ENCODE data around the gene KLF7. TPM values are rescaled to one million over a fixed set of nuclear protein-coding genes. Genes with fewer than 3 reads are reported as not detected.

KLF7 gene
- total RNA-seq, 1 experiment from 2014 or later, result 32.2 TPM

DNA sequence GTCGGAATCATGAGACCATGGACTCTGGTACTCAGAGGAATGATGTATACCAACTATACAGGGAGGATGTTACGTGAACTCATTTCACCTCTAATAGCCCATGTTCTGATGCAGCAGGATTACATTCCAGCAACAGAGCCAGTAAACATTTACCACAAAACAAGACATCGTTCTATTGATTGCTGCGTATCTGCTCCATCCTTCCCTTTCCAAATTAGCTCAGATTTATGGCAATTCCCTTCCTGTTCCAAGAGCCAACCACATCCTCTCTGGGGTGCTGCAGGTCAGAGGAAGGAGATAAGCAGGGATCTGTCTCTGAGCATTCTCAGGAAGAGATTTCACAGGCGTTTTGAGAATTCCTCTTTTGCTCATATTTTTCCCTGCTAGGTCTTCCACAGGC is 98.3 kb downstream of the KLF7 start:
- H3K4ac ChIP-seq (ENCODE audit: low read depth, low read length), result no peak overlapping the region
- Mint-ChIP-seq H3K36me3 (ENCODE audit: insufficient read depth in 1 of 3, low read depth in 3 of 3) (no peaks in the 10 kb centered on the region), H3K9me3 (no peaks in the 10 kb centered on the region), H3K4me1 (peaks cover 13 to 16% of the 10 kb centered on the region in 2 experiments), H3K27me3 (ENCODE audit: low read depth) (no peaks in the 10 kb centered on the region), H3K4me3 (no peak overlapping the region), H3K27ac (no peak overlapping the region)
- no peaks in the 10 kb centered on the region for H3K27me3 ChIP-seq (ENCODE audit: insufficient read depth, low read length)
- no peak overlapping the region for H2BK5ac ChIP-seq (ENCODE audit: insufficient read length, low read length)
- WGBS (ENCODE audit: extremely low coverage, insufficient read length, low lambda C conversion rate), result no CpG with 5 or more reads among the region's 5 CpGs
- H3K23me2 ChIP-seq (ENCODE audit: insufficient read length, low read depth, low read length, poor library complexity, severe bottlenecking), result no peaks in the 10 kb centered on the region
- no peaks in the 10 kb centered on the region for H3K4me1 ChIP-seq (ENCODE audit: insufficient read depth, low read length)
- no peak overlapping the region for H4K91ac ChIP-seq (ENCODE audit: insufficient read length, low read depth, low read length)
- H4K8ac ChIP-seq (replicated peaks; ENCODE audit: insufficient read length, low read depth, low read length), result no peak overlapping the region
- no peak overlapping the region for H2BK15ac ChIP-seq (ENCODE audit: low read depth, low read length)
- no peaks in the 10 kb centered on the region for H3K79me2 ChIP-seq (ENCODE audit: insufficient read depth, low read length)
- H2BK12ac ChIP-seq (ENCODE audit: insufficient read length, low read depth, low read length), result no peak overlapping the region
- no peak overlapping the region for H3K23ac ChIP-seq (ENCODE audit: insufficient read length, low read depth, low read length)
- H2AK5ac ChIP-seq (ENCODE audit: insufficient read length, low read length), result no peak overlapping the region
- no peak overlapping the region for H3T11ph ChIP-seq (ENCODE audit: low read length)
- no peaks in the 10 kb centered on the region for H3K9me3 ChIP-seq (ENCODE audit: control insufficient read depth, low read depth, low read length)
- no peak overlapping the region for H3K18ac ChIP-seq (ENCODE audit: insufficient read length, low read depth, low read length)
- H4K20me1 ChIP-seq (ENCODE audit: control insufficient read depth, insufficient read depth, insufficient read length), result no peaks in the 10 kb centered on the region
- no peak overlapping the region for H4K5ac ChIP-seq (ENCODE audit: insufficient read length, low read depth, low read length)
- DNase-seq, result no peak
- H2BK120ac ChIP-seq (ENCODE audit: low read depth, low read length, poor library complexity, severe bottlenecking), result no peak overlapping the region
- H2BK20ac ChIP-seq (ENCODE audit: low read depth, low read length, poor library complexity, severe bottlenecking), result no peak overlapping the region
- H2AFZ ChIP-seq (ENCODE audit: low read length), result no peak overlapping the region
- no peak overlapping the region for H3K27ac ChIP-seq (ENCODE audit: insufficient read length, low read depth, low read length)
- no peak overlapping the region for H3K14ac ChIP-seq (ENCODE audit: insufficient read depth, low read length)
- TF ChIP-seq, protein P1, sequence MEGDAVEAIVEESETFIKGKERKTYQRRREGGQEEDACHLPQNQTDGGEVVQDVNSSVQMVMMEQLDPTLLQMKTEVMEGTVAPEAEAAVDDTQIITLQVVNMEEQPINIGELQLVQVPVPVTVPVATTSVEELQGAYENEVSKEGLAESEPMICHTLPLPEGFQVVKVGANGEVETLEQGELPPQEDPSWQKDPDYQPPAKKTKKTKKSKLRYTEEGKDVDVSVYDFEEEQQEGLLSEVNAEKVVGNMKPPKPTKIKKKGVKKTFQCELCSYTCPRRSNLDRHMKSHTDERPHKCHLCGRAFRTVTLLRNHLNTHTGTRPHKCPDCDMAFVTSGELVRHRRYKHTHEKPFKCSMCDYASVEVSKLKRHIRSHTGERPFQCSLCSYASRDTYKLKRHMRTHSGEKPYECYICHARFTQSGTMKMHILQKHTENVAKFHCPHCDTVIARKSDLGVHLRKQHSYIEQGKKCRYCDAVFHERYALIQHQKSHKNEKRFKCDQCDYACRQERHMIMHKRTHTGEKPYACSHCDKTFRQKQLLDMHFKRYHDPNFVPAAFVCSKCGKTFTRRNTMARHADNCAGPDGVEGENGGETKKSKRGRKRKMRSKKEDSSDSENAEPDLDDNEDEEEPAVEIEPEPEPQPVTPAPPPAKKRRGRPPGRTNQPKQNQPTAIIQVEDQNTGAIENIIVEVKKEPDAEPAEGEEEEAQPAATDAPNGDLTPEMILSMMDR (conservative IDR thresholded peaks at IDR 0.05), result no peak
- H3K4me2 ChIP-seq (ENCODE audit: insufficient read depth, insufficient read length, low read length), result no peak overlapping the region
- no peaks in the 10 kb centered on the region for H3K79me1 ChIP-seq (ENCODE audit: insufficient read depth, low read depth, low read length, poor library complexity, severe bottlenecking)
- H3K9ac ChIP-seq (ENCODE audit: extremely low read depth, insufficient read length, low read length), result no peak overlapping the region
- H3K56ac ChIP-seq (ENCODE audit: insufficient read length, low read depth, low read length), result no peak overlapping the region
